Fibroblast of skin of right quadriceps (primary cell): ENCODE measurements around the gene CP.
"Not testable (repeated sequence)": the region's sequence is repeated elsewhere in the genome, so short reads cannot be mapped to it uniquely, and the experiment has no call there.

Experiments
- DNase-seq: peaks from one replicate; pipeline ENCODE4 v3.0.0-alpha.2; 2013

The CP gene

GRCh38 chr3:149221783-149222517 is at the start of gene CP:
CP (minus strand) TSS chr3:149221829; CDS start chr3:149221792, 37 bp downstream.
- DNase-seq = no peak

DNA sequence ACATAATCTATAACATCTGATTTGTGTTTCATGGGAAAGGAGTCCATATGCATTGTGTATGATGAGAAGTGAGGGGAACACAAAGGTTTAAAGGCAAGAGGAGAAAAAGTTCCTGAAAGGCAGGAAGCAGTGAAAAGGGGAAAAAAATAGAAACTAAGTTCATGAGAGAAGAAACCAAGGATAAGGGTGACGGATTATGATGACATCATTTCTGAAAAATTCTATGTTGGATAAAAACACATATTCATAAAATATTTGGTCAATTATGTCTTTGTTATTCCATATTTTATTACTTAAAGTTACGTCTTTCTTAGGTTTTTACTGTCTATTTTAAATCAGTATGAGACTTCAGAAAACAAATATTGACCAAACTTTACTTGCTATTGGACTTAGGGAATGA is 48.6 kb upstream of the CP start:
- peak; percentile 36 for DNase-seq

DNA sequence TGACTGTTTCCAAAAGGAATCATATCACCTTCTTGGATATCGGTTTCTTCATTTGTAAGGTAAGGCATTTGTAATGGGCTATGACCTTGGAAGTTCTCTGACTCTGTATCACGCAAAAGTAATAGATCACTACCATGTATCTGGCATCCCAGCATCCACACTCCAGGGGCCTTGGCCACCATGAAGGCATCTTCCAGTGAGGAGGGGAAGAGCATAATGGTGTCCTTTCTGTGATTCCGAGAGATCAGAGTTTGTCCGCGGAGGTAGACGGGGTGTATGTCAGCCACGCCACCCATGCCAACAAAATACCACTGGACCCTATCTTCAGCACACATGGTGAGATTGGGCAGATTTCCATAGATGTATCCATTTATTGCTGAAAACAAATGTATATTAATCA is 48.1 kb upstream of the CP start:
- no peak for DNase-seq

GRCh38 chr3:149267565-149267964 is 45.9 kb upstream of the CP start:
- DNase-seq = no peak

- peak; percentile 76 for DNase-seq
Observed at GRCh38 chr3:149266736-149267135, 45.1 kb upstream of the CP start.

DNA sequence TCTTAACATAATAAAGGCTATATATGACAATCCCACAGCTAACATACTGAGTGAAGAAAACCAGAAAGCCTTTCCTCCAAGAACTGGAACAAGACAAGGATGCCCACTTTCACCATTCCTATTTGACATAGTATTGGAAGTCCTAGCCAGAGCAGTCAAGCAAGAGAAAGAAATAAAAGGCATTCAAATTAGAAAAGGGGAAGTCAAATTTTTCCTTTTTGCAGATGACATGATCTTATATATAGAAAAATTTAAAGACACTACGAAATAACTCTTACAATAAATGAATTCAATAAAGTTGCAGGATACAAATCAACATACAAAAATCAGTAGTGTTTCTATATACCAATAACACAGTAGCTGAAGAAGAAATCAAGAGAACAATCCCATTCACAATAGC is 42.2 kb upstream of the CP start:
- DNase-seq = no peak

- no peak for DNase-seq
Observed at GRCh38 chr3:149258714-149259113, 37.1 kb upstream of the CP start.

DNA sequence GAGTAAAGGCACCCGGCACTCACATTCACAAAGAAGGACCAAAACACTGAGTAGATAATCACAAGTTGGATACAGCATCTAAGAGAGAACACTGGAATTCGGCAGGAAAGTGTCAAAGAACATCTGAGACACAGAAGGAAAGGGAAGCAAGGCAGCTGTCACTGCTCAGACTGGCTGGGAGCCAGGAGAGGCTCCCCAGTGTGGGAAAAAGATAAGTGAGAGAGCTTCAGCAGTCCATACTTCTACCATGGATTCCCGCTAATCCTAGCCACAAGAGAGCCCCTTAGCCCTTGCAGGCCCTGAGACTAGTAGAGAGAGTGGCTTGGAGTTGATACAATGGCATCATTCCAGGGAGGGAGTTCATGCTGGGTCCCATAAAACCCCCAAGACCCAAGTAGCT is 36.7 kb upstream of the CP start:
- DNase-seq = no peak

- DNase-seq = no peak
Observed at GRCh38 chr3:149252272-149252671, 30.6 kb upstream of the CP start.

GRCh38 chr3:149251186-149251585 is 29.6 kb upstream of the CP start:
- DNase-seq = no peak

GRCh38 chr3:149247929-149248691 is 26.5 kb upstream of the CP start:
- no peak for DNase-seq

DNA sequence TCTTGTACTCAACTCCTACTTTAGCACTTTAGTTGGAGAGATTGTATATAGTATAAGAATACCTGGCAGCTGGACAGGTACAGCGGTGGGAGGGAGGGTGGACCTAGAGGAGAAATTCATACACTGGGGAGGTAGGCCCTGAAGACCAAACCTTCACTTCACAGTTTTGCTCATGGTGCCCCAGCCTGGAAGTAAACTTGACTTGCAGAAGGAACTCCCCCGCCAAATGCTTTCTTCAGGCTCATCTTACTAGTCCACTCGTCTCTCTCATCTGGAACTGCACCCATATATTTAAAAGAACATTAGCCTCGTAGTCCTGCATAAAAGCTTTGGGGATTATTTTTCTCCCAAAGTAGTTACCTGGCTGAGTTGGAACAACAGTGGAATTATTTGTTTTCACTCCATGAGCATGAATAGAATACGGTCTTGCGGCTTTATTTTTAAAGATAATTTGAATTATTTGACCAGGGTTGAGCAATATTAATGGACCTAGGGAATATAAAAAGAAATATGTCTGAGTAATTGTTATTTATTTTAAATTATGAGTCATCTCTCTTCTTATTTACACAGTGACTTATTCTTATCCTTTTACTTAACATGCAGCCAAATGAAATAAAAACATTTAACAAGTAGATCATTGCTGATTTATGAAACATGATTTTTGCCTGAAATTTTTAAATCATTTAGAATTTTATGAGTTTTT is 25.5 kb upstream of the CP start:
- peak; percentile 46 for DNase-seq

DNA sequence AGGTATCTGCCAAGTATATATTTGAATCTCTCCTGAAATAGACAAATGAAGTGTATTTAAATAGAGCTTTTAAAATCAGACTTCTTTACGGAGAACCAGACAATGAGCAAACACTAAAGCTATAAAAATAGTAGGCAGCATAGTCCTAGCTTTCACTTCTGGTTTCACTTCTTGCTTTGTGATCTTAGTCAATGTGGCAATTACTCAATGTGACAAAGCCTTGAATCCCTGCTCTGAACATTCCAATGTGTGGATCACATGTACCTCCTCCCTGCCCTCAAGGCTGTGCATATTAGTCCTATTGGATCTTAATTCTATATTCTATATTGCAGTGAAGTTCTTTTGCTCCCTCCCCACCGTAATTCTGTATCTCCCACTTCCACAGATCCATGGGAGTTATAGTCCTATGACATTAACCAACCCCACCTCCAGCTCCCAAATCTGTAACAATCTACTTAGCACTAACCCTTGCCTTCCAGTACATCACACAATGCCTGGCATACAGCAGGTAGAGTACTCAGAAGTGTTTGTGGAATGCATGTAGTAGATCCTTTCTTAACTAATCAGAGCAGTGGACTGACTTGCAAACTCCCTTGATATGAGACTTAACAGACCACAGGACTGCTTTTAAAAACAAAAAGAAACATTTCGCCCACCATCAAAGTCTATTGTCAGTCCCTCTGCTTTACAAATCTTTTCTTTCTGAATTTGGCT is 24.3 kb upstream of the CP start:
- peak; percentile 62 for DNase-seq

DNA sequence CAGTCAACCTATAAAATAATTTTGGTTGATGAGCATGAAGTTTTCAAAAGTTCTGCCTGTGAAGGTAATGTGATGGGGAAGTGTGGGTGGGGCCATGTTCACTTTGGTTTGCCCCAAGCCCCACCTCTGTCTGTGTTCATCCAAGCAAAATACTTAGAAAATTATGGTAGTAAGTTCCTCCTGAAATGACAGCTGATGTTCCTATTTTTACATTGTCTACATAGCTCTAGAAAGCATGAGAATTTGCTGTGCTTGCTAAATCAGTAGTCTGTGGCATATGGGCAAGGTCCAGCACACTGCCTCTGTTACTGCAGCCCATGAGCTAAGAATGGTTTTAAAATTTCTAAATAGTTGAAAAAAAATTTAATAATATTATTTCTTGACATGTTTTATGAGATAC is 21.9 kb upstream of the CP start:
- DNase-seq = no peak

DNA sequence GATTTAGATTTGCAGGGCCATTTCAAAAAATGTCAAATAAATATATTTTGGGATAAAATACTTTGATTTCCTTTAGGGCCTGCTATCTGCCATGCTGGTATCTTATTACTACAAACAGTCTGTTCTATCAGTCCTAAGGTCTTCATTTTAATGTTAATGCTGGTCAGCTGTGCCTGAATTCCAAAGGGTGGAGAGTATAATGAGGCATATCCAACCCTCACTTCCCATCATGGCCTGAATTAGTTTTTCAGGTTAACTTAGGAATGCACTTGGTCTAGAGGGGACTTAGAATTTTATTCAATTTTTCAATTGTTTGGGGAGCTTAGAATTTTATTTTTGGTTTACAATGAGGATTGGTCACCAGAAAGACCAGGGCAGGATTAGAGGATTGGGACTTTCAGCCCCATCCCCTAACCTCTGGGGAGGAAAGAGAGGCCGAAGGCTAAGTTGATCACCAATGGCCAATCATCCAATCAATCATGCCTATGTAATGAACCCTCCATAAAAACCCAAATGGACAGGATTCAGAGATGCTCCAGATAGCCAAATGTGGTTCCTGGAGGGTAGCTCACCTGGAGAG is 17.8 kb upstream of the CP start:
- no peak for DNase-seq

- not testable (repeated sequence) for DNase-seq
Observed at GRCh38 chr3:149238268-149238667, 16.6 kb upstream of the CP start.

DNA sequence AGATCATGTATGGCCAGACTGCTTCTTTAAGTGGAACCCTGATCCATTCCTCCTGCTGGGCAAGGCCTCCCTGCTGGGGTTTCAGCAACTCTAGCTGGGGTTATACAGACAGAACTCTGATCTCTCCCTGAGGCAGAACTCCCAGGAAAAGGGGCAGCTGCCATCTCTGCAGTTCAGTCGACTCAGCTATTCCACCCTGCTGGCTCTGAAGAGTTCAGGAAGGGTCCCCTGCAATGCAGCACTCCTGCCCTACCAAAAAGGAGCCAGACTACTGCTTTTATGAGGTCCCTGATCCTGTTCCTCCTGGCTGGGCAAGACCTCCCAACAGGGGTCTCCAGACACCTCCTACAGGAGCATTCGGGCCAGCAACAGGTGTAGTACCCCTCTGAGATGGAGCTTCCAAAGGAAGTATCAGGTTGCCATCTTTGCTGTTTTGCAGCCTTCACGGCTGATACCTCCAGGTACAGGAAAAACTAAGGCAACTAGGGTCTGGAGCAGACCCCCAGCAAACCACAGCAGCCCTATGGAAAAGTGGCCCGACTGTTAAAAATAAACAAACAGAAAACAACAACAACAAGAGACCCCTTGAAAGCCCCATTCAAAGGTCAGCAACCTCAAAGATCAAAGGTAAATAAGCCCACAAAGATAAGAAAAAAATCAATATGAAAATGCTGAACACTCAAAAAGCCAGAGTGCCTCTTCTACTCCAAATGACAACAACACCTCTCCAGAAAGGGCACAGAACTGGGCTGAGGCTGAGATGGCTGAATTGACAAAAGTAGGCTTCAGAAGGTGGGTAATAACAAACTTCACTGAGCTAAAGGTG is 14.2 kb upstream of the CP start:
- no peak for DNase-seq

- DNase-seq = no peak
Observed at GRCh38 chr3:149234671-149235245, 13.1 kb upstream of the CP start.

- DNase-seq = no peak
Observed at GRCh38 chr3:149233323-149233722, 11.7 kb upstream of the CP start.

DNA sequence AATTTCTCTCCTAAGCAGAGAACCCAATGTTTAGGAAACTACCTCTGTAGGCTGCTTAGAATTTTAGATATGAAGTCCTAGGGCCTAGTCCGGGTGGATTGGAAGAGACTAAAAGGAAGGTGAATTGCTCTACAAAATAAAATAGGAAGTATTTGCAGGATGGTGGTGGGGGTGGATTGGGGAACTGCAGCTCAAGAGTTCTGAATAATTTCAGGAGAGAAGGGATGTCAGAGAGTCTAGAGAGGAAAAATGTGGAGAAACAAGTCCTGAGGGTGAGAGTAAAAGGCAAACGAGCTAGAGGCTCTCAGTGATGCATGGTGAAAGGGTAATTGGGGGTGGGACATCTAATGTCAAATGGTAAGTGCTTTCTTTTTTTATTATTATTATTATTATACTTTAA is 10.2 kb upstream of the CP start:
- no peak for DNase-seq

DNA sequence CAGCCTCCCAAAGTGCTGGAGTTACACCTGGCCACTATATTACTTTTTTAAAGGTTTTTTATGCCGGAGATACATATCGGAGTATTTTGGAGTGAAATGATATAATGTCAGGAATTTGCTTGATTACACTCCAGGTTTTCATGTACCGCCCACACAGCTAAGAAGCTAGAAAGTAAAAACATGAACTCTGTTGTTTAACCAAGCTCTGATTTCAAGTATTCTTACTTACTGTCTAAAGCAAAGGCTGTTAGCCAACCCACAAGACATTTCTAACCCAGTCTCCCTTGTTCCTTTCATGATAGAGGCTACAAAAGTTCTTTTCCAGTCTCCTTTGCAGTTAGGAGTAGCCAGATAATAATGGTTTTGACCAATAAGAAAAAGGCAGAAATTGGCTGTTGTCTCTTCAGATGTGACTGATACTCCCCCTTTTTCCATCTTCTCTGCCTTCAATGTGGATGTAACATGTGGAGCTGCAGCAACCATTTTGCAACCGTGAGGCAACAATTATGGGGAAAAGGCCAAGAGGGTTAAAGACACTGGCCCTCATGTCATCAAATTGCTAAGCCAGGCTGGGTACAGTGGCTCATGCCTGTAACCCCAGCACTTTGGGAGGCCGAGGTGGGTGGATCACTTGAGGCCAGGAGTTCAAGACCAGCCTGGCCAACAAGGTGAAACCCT is 6.1 kb upstream of the CP start:
- DNase-seq = no peak
